Measurements from ENCODE around the gene SMIM29.
A peak's percentile ranks its signal among the peaks of the same experiment; 100 is the strongest.

SMIM29 gene

GRCh38 chr6:34240329-34241248 is 8.2 kb downstream of the SMIM29 start:
- Histone ChIP-seq H3K4me3 (replicated peaks; ENCODE audit: insufficient read depth, low read length) (no peak overlapping the region), H3K27ac (replicated peaks) (no peak overlapping the region), H3K27me3 (ENCODE audit: insufficient read depth, poor library complexity, severe bottlenecking) (no peaks in the 10 kb centered on the region)
- DNase-seq (ENCODE audit: low read depth in 1 of 2, low spot score in 1 of 2) = no peak
- TF ChIP-seq GABPA (IDR thresholded peaks at IDR 0.05; ENCODE audit: low read depth) (no peak), POLR2AphosphoS5 (IDR thresholded peaks at IDR 0.05; ENCODE audit: low read depth) (no peak), SPI1 (IDR thresholded peaks at IDR 0.05; ENCODE audit: borderline replicate concordance, low read depth) (no peak), CTCF (IDR thresholded peaks at IDR 0.05; ENCODE audit: insufficient read depth, low read length) (no peak), REST (IDR thresholded peaks at IDR 0.05; ENCODE audit: insufficient replicate concordance, low read depth) (no peak)

GRCh38 chr6:34239893-34240292 is 8.9 kb downstream of the SMIM29 start:
- Histone ChIP-seq H3K27me3 (ENCODE audit: insufficient read depth, poor library complexity, severe bottlenecking) (no peaks in the 10 kb centered on the region), H3K4me3 (replicated peaks; ENCODE audit: insufficient read depth, low read length) (no peak overlapping the region), H3K27ac (replicated peaks) (no peak overlapping the region; the same call in 1 of the 2 replicates)
- TF ChIP-seq CTCF (IDR thresholded peaks at IDR 0.05; ENCODE audit: insufficient read depth, low read length) (no peak), GABPA (IDR thresholded peaks at IDR 0.05; ENCODE audit: low read depth) (no peak), REST (IDR thresholded peaks at IDR 0.05; ENCODE audit: insufficient replicate concordance, low read depth) (no peak), SPI1 (IDR thresholded peaks at IDR 0.05; ENCODE audit: borderline replicate concordance, low read depth) (no peak), POLR2AphosphoS5 (IDR thresholded peaks at IDR 0.05; ENCODE audit: low read depth) (no peak)
- DNase-seq (ENCODE audit: low read depth in 1 of 2, low spot score in 1 of 2) = no peak

GRCh38 chr6:34239500-34239825 is 9.3 kb downstream of the SMIM29 start:
- H3K4me3 ChIP-seq (replicated peaks; ENCODE audit: insufficient read depth, low read length) = no peak overlapping the region

More at GRCh38 chr6:34239500-34239825, 9.3 kb downstream of the SMIM29 start:
- TF ChIP-seq SPI1 (IDR thresholded peaks at IDR 0.05; ENCODE audit: borderline replicate concordance, low read depth) = no peak
- no peak for TF ChIP-seq GABPA (IDR thresholded peaks at IDR 0.05; ENCODE audit: low read depth)
- no peak for TF ChIP-seq CTCF (IDR thresholded peaks at IDR 0.05; ENCODE audit: insufficient read depth, low read length)
- TF ChIP-seq POLR2AphosphoS5 (IDR thresholded peaks at IDR 0.05; ENCODE audit: low read depth) = no peak
- no peak for TF ChIP-seq REST (IDR thresholded peaks at IDR 0.05; ENCODE audit: insufficient replicate concordance, low read depth)
- Histone ChIP-seq H3K27me3 (ENCODE audit: insufficient read depth, poor library complexity, severe bottlenecking) (no peaks in the 10 kb centered on the region), H3K27ac (replicated peaks) (peak overlapping the region; percentile 99; the same call in 1 of the 2 replicates)
- DNase-seq (ENCODE audit: low read depth in 1 of 2, low spot score in 1 of 2) = no peak

Data from HL-60 (cell line).